ENCODE data around the gene ABHD17C.

ABHD17C gene

GRCh38 chr15:80730926-80731325, 35.8 kb downstream of the ABHD17C start:
- Histone ChIP-seq H3K9me3 (ENCODE audit: insufficient read depth, low read depth, low read length) (no peaks in the 10 kb centered on the region), H3K27me3 (ENCODE audit: insufficient read depth, low read length, poor library complexity, severe bottlenecking) (no peaks in the 10 kb centered on the region), H3K9ac (ENCODE audit: low read depth, low read length, poor library complexity, severe bottlenecking) (no peak overlapping the region), H3K4me1 (ENCODE audit: insufficient read depth, low read length, poor library complexity, severe bottlenecking) (no peaks in the 10 kb centered on the region), H3K36me3 (ENCODE audit: insufficient read depth, low read length) (no peaks in the 10 kb centered on the region), H3F3A (ENCODE audit: low read depth) (no peaks in the 10 kb centered on the region), H2AFZ (ENCODE audit: low read length) (no peak overlapping the region), H3K4me3 (ENCODE audit: low read length, poor library complexity, severe bottlenecking) (no peak overlapping the region), H4K20me1 (ENCODE audit: insufficient read depth, low read length, poor library complexity, severe bottlenecking) (no peaks in the 10 kb centered on the region), H3K79me2 (ENCODE audit: insufficient read depth, low read length) (no peaks in the 10 kb centered on the region), H3K9me2 (replicated peaks; ENCODE audit: low read depth, low read length) (no peaks in the 10 kb centered on the region), H3K4me2 (ENCODE audit: low read depth, low read length, poor library complexity, severe bottlenecking) (no peak overlapping the region)
- TF ChIP-seq EZH2phosphoT487 (IDR thresholded peaks at IDR 0.05; ENCODE audit: borderline replicate concordance) = no peak
- TF ChIP-seq CTCF (conservative IDR thresholded peaks at IDR 0.05; ENCODE audit: low read length) = no peak

GRCh38 chr15:80732167-80732566, 37.1 kb downstream of the ABHD17C start:
- Histone ChIP-seq H4K20me1 (ENCODE audit: insufficient read depth, low read length, poor library complexity, severe bottlenecking) (no peaks in the 10 kb centered on the region), H3K9me3 (ENCODE audit: insufficient read depth, low read depth, low read length) (no peaks in the 10 kb centered on the region), H3K4me1 (ENCODE audit: insufficient read depth, low read length, poor library complexity, severe bottlenecking) (no peaks in the 10 kb centered on the region), H3F3A (ENCODE audit: low read depth) (no peaks in the 10 kb centered on the region), H3K27me3 (ENCODE audit: insufficient read depth, low read length, poor library complexity, severe bottlenecking) (no peaks in the 10 kb centered on the region), H3K4me3 (ENCODE audit: low read length, poor library complexity, severe bottlenecking) (no peak overlapping the region), H3K4me2 (ENCODE audit: low read depth, low read length, poor library complexity, severe bottlenecking) (no peak overlapping the region), H3K36me3 (ENCODE audit: insufficient read depth, low read length) (no peaks in the 10 kb centered on the region), H3K79me2 (ENCODE audit: insufficient read depth, low read length) (no peaks in the 10 kb centered on the region), H3K9me2 (replicated peaks; ENCODE audit: low read depth, low read length) (no peaks in the 10 kb centered on the region), H3K9ac (ENCODE audit: low read depth, low read length, poor library complexity, severe bottlenecking) (no peak overlapping the region), H2AFZ (ENCODE audit: low read length) (no peak overlapping the region)
- TF ChIP-seq CTCF (conservative IDR thresholded peaks at IDR 0.05; ENCODE audit: low read length) = no peak
- TF ChIP-seq EZH2phosphoT487 (IDR thresholded peaks at IDR 0.05; ENCODE audit: borderline replicate concordance) = no peak

- Histone ChIP-seq H3K9me3 (ENCODE audit: insufficient read depth, low read depth, low read length) (no peaks in the 10 kb centered on the region), H3K9ac (ENCODE audit: low read depth, low read length, poor library complexity, severe bottlenecking) (no peak overlapping the region), H3K36me3 (ENCODE audit: insufficient read depth, low read length) (no peaks in the 10 kb centered on the region), H3K4me1 (ENCODE audit: insufficient read depth, low read length, poor library complexity, severe bottlenecking) (no peaks in the 10 kb centered on the region), H4K20me1 (ENCODE audit: insufficient read depth, low read length, poor library complexity, severe bottlenecking) (no peaks in the 10 kb centered on the region), H3F3A (ENCODE audit: low read depth) (no peaks in the 10 kb centered on the region), H3K27me3 (ENCODE audit: insufficient read depth, low read length, poor library complexity, severe bottlenecking) (no peaks in the 10 kb centered on the region), H3K79me2 (ENCODE audit: insufficient read depth, low read length) (no peaks in the 10 kb centered on the region), H3K9me2 (replicated peaks; ENCODE audit: low read depth, low read length) (no peaks in the 10 kb centered on the region), H2AFZ (ENCODE audit: low read length) (no peak overlapping the region), H3K4me3 (ENCODE audit: low read length, poor library complexity, severe bottlenecking) (no peak overlapping the region), H3K4me2 (ENCODE audit: low read depth, low read length, poor library complexity, severe bottlenecking) (no peak overlapping the region)
- TF ChIP-seq CTCF (conservative IDR thresholded peaks at IDR 0.05; ENCODE audit: low read length) (no peak), EZH2phosphoT487 (IDR thresholded peaks at IDR 0.05; ENCODE audit: borderline replicate concordance) (no peak)
Observed at GRCh38 chr15:80732818-80733217, 37.7 kb downstream of the ABHD17C start.
